HG02884 (cell line): Measurements from ENCODE around the gene ADD1.
A peak's percentile ranks its signal among the peaks of the same experiment; 100 is the strongest.

Source experiments
- ATAC-seq: cut with Tn5 transposase; IDR thresholded peaks from one replicate; pipeline ENCODE4 v1.9.1; 2021; ENCODE audit warnings: mild to moderate bottlenecking, moderate library complexity; ENCODE audit not compliant: unreplicated experiment

The ADD1 gene

DNA sequence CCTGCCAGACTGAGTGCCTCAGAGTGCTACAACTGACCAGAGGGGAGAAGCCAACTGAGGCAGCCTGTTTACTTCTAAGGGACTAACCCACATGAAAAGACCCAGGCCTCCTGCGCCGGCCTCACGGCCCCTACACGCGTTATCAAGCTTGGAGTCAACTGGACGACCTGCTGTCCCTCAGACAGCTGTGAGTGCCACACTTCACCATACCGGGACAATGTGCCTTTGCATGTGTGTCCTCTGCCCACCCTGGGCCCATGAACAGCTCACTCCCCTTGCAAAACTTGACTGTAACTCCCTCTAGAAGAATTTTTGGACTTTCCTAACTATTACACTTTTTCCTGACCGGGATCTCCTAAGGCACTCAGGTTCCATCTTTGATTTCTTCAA is 117.8 kb downstream of the ADD1 start:
- no peak for ATAC-seq

DNA sequence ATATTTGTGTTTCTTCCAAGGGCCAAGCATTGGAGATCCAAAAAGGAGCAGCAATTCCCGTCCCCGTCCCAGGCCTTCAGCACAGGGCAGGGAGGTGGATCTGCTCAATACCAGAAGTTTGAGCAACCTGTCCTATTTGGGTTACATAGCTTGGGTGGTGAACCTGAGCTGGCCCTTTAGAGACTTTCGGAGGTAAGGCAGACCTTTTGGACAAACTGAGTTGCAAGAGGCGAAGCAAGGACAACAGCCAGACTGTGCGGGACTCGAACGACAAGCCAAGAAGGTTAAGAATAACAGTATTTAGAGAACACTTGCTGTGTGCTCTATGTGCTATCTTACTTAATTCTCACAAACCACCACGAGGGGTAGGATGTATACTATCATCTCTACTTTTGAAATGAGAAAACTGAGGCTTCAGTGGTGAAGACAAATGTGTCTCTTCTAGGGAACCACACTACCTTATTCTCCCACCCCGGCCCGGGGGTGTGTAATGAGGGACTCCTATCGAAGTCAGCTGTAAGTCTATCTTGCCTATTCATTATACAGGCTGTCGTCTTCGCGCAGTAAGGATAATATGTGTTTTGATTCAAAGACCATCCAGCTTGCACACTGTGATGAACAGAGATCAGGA is 118.3 kb downstream of the ADD1 start:
- ATAC-seq: no peak

DNA sequence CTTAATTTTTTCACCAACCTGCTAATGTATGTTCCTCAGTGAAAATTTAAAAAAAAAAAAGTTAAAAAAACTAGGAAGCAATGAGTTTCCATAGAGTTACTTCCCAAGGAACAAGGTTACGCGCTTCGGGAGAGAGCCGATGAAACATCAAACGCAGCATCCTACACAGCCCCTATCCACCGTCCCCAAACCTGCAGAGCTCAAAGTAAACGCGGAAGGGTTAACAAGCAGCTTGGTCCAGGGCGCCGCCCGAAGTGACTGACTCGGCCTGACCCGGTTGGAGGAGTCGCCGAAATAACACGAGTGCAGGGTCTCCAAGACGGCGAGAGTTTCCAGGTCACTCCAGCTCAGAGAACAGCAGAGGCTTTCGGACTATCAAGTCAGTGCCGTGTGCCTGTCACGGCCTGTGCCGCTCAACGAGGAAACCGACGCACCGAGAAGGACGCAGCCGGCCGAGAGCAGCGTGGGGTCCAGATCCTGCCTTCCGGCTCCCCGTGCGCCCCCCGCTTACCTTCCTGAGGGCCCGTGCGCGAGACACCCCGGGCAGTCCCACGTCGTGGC is 119.0 kb downstream of the ADD1 start:
- ATAC-seq: peak; percentile 20

DNA sequence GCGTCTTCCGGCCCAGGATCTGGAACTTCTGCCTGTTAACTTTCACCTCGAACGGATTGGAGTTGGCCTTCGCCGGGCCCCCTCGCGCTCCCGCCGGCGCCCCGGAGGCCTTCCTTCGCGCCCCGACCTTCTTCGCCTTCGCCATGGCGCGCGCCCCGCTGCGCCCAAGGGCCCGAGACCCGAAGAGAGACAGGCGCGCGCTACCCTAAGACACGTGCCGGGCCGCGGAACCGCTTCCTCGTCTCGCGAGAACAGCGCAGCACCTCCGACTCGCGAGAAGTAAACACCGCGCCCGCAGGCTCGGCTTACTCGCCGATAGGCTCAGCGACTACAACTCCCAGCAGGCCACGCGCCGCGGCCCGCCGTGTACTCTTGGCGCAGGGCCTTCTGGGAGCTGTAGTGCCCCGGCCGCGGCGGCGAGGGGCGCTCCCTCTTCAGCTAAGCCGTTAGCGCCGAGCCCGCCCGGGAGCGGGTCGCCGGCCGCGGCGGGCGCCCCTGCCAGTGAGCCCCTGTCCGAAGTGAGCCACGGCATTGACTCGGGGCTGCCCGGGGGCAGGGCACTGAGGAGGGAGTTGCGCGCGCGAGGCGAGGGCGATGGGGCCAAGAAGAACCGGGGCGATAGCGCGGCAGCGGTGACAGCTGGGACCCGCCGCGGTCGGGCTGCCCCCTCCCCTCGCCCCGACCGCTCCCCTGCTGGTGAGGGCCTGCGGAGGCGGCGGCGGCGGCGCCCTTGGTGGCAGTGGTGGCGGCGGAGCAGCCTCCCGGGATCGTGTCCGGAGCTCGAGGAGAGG is 119.7 kb downstream of the ADD1 start, which contains the start of the genes GRK4 and NOP14:
GRK4 (plus strand) TSS at position 397 of the 791 bp plus-strand sequence. CDS start 500 bp downstream, outside the sequence.
NOP14 (minus strand) TSS at position 232 of the 791 bp plus-strand sequence; CDS start at position 145, 87 bp downstream.
- ATAC-seq: peak; percentile 84

DNA sequence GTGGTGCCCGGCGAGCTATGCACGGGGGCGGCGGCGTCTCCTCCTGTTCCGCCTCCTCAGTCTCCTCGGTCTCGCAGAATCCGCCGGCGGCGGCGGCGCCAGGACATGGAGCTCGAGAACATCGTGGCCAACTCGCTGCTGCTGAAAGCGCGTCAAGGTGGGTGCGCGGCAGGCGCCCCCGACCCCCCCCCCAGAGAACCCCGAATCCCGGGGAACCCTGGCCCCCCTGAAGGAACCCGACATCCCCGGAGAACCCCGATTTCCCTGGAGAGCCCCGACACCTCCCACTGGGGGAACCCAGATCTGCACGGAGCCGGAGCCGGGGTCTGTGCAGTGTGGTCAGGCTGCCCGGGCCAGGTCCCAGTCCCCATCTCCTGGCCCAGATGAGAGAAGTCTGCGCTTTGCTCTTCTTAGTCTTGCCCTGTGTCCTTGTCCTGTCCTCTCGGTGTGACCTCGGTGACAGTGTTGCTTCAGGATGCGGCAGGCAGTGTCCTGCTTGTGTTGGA is 120.4 kb downstream of the ADD1 start:
- peak; percentile 22 for ATAC-seq

DNA sequence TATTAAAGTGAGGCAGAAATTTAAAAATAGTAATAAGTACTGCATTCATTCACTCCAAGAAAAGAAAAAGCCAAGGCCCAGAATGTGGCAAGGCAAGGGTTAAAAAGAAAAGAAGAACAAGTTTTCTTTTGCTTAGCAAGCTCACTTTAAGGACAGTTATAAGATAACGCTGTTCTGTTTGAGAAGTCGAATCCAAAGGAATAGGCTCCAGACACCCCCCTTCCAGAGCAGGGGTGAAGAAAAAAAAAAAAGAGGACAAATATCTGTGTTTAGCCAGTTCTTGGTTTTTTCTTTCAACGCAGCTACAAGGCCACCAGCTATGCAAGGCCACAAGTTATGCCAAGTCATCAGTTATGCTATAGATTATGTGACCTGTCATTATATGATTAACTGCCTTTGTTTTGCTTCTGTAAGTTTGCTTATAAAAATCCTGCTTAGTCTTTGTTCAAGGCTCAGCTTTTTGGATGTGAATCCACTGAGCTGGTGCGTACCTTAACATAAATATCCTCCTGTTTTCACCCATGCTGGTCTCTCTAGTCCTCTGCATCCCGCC is 121.1 kb downstream of the ADD1 start:
- ATAC-seq: no peak

DNA sequence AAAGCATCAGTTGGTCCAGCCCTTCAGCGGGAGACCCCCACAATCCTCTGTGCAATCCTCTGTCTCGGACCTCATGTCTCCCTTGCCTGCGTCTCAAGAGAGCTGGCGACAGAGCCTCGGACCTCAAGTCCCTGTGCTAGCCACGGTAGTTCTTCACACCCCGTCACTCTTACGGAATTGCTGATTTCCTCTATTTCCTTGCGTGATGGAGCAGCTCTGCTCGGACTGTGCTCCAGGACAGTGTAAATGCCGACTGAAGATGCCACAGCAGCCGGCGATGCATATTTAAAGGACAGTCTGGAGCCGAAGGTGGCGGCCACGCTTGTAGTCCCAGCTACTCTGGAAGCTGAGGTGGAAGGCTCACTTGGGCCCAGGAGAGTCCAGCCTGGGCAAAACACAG is 121.6 kb downstream of the ADD1 start:
- no peak for ATAC-seq

DNA sequence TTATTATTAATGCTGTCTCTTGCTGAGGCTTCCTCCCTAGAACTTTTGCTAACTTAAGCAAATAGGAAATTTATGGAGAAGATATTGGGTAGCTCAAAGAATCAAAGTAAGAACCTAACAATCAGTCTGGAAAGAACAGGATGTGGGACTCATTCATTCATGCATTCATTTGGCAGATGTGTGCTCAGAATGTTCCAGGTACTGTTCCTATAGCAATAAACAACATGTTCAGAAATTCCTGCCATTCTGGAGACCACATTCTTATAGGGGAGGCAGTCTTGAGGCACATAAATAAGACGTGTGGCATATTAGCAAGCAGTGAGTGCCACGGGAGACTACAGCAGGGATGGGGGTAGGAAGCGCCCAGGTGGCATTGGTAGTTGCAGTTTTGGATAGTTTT is 124.7 kb downstream of the ADD1 start:
- no peak for ATAC-seq

DNA sequence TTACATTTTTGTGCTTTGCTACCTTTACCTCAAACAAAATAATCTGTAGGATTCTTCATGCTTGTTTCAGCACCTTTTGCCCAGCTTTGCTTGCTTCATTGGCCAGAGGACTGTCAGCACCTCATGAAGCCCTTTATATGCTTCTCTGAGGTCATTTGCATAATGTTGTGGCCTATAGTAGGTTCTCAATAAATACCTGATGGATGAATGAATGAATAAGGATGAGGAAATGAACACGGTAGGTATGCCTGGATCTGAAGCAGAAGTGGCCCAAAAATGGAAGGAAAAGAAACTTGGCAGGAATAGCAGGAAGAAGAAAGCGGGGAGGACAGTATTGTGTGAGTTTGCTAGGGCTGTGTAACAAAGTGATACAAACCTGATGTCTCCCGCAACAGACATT is 127.6 kb downstream of the ADD1 start:
- no peak for ATAC-seq

DNA sequence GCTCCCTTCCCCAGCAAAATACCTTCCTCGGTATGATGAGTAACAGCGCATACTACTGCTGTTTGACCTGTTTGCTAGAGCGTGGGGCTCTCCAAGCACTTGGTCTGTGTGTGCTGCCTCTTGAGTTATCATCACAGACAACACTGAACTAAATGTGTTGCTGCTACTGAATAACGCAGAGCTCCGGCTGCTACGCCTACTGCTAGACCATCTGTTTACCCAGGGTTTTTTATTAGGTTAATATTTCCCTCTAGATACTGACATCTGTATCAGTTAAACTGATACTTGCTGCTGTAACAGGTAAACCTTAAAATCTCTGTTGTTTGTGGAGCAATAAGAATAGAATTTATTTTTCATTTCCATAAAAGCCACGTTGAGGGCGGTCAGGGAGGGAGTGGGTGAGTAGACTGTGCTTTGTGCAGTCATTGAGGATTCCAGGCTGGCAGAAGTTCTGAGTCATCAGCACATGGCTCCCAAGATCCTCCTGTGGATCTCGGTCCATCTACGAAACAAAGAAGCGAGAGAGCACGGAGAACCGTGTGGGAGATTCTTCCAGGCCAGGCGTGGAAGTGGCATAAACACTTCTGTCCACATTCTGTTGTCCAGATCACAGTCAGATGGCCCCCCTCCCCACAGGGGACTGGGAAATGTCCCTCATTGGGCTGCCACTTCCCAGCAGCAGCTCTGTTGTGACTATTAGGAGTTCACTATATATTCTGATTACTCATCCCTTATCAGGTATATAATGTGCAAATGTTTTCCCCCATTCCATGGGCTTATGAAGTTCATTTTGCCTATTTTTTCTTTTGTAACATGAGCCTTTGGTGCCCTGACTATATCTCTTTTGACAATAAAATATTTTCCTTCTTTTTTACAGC is 133.8 kb downstream of the ADD1 start:
- no peak for ATAC-seq
